Cerebellar nuclear complex (tissue), 1 donor: ENCODE measurements around the gene PHKB.
"Not testable (repeated sequence)": the region's sequence is repeated elsewhere in the genome, so short reads cannot be mapped to it uniquely, and the experiment has no call there.

Experiments used
- DNase-seq, 2 experiments: peaks; one replicate each; lab custom pipeline; 2025; lab: John Stamatoyannopoulos, UW

PHKB gene

GRCh38 chr16:47626246-47626645 is 165.1 kb downstream of the PHKB start:
- no peak for DNase-seq

- DNase-seq = no peak
Measured at GRCh38 chr16:47627085-47627639, 166.0 kb downstream of the PHKB start.

GRCh38 chr16:47627721-47628120 is 166.6 kb downstream of the PHKB start:
- DNase-seq = no peak

- DNase-seq = no peak
Measured at GRCh38 chr16:47631131-47631530, 170.0 kb downstream of the PHKB start.

- no peak for DNase-seq
Measured at GRCh38 chr16:47634126-47634525, 173.0 kb downstream of the PHKB start.

- DNase-seq = no peak
Measured at GRCh38 chr16:47634727-47635126, 173.6 kb downstream of the PHKB start.

GRCh38 chr16:47636501-47637099 is 175.5 kb downstream of the PHKB start:
- no peak for DNase-seq

- no peak for DNase-seq
Measured at GRCh38 chr16:47638175-47638574, 177.0 kb downstream of the PHKB start.

- DNase-seq = no peak
Measured at GRCh38 chr16:47640661-47641060, 179.5 kb downstream of the PHKB start.

GRCh38 chr16:47643323-47644000 is 182.3 kb downstream of the PHKB start:
- DNase-seq = no peak

GRCh38 chr16:47644166-47644565 is 183.0 kb downstream of the PHKB start:
- DNase-seq = no peak

- DNase-seq = no peak
Measured at GRCh38 chr16:47644661-47645060, 183.5 kb downstream of the PHKB start.

GRCh38 chr16:47646914-47647313 is 185.8 kb downstream of the PHKB start:
- DNase-seq = no peak

GRCh38 chr16:47657032-47657431 is 195.9 kb downstream of the PHKB start:
- DNase-seq = no peak

GRCh38 chr16:47657977-47658376 is 196.8 kb downstream of the PHKB start:
- DNase-seq = no peak

GRCh38 chr16:47660540-47660939 is 199.4 kb downstream of the PHKB start:
- no peak for DNase-seq

GRCh38 chr16:47664653-47665325 is 203.7 kb downstream of the PHKB start:
- DNase-seq = no peak

GRCh38 chr16:47666434-47666833 is 205.3 kb downstream of the PHKB start:
- DNase-seq = no peak

GRCh38 chr16:47667956-47668355 is 206.8 kb downstream of the PHKB start:
- no peak for DNase-seq

GRCh38 chr16:47672475-47672874 is 211.3 kb downstream of the PHKB start:
- DNase-seq = no peak

GRCh38 chr16:47676635-47677177 is 215.6 kb downstream of the PHKB start:
- no peak for DNase-seq

- DNase-seq = not testable (repeated sequence)
Measured at GRCh38 chr16:47681571-47681970, 220.4 kb downstream of the PHKB start.

GRCh38 chr16:47687694-47688093 is 226.6 kb downstream of the PHKB start:
- DNase-seq = no peak
